Activated CD4-positive, CD25-positive, alpha-beta regulatory T cell treated with anti-CD3 and anti-CD28 coated beads, Interleukin-2, amount 50 U/mL, for 72 hours (primary cell): ENCODE results near the gene SH3BP2.
A peak's percentile ranks its signal among the peaks of the same experiment; 100 is the strongest.

ENCODE experiments used
- DNase-seq: peaks from one replicate; pipeline ENCODE4 v3.0.0; 2021

The SH3BP2 gene

DNA sequence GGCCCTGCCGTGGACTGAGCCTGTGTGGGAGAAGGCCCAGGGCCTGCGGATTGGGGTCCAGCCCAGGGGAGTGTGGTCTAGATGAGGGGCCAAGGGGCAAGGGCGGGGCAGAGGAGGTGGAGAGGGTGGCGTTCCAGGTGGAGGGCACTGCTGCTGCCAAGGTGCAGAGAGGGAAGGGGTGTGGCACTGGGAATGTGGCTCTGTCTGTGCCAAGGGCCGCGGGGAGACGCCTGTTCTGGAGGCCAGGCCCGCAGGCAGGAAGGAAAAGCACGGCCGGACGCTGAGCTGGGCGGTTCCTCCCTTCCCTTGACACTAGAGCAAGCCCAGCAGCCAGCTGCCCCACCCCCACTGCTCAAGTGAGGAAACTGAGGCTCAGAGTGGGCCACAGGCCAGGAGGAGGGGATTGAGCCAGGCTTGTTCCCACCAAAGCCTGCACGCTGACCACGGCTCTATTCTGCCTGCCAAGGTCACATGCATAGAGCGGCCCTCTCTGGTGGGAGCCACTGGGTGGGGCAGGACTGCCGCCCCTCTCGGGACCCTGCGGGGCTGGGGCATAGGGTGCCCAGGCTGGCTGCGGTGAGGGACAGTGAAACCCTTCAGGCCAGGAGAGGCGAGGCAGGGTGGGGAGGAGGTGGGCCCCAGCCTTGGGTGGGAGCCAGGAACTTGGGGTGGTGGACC lies 13.0 kb downstream of the SH3BP2 start:
- no peak for DNase-seq

GRCh38 chr4:2806390-2807355 lies 13.8 kb downstream of the SH3BP2 start:
- no peak for DNase-seq

GRCh38 chr4:2807571-2807970 lies 14.7 kb downstream of the SH3BP2 start:
- no peak for DNase-seq

DNA sequence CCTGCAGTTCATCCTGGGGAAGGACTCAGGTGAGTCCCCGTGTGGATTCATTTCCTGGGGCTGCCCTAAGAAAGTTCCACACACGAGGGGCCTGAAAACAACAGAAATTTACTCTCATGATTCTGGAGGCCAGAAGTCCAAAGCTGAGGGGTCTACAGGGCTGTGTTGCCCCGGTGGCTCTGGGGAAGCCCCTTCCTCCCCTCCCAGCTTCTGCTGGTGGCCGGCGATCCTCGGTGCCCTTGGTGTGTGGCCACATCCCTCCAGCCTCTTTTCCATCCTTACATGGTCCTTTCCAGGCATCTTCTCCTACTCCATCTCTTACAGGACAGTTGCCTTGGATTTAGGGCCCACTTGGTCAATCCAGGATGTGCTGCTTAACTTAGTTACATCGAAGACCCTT lies 15.1 kb downstream of the SH3BP2 start:
- DNase-seq, result no peak

- DNase-seq, result no peak
Observed at GRCh38 chr4:2809610-2810180, 16.8 kb downstream of the SH3BP2 start.

- DNase-seq, result no peak
Observed at GRCh38 chr4:2810388-2810787, 17.5 kb downstream of the SH3BP2 start.

- peak; percentile 59 for DNase-seq
Observed at GRCh38 chr4:2811830-2812611, 19.1 kb downstream of the SH3BP2 start.

DNA sequence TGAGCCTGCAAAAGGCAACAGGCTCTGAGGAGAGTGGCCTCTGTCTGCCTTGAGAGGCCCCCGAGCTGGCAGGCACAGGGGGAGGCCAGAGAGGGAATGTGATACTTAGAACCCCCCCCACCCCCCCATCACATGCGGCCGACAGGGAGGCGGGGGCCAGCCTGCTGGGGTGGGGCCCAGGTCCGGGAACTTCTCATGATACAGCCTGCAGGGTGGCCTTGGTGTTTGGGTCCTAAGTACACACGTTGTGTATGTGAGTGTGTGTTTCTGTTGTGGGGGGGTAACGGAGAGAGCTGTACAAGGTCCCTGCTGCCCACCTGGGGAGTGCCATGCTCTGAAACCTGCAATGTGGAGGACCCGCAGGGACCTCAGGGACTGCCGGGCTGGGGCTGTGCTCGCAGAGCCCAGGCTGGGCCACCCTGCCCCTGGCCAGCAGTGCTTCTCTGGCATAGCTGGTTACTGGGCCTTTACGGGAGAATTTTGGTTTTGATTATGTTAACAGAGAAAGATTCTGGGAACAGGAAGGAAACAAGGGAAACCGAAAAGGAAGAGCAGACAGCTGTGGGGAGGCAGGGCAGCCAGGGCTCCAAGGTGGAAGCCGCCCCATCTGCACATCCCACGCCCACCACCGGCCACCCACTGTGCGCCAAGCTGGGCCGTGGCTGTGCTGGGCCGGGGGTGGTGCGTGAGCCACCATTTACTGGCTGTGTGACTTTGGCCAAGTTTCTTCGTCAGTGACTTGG lies 19.9 kb downstream of the SH3BP2 start:
- DNase-seq, result no peak

DNA sequence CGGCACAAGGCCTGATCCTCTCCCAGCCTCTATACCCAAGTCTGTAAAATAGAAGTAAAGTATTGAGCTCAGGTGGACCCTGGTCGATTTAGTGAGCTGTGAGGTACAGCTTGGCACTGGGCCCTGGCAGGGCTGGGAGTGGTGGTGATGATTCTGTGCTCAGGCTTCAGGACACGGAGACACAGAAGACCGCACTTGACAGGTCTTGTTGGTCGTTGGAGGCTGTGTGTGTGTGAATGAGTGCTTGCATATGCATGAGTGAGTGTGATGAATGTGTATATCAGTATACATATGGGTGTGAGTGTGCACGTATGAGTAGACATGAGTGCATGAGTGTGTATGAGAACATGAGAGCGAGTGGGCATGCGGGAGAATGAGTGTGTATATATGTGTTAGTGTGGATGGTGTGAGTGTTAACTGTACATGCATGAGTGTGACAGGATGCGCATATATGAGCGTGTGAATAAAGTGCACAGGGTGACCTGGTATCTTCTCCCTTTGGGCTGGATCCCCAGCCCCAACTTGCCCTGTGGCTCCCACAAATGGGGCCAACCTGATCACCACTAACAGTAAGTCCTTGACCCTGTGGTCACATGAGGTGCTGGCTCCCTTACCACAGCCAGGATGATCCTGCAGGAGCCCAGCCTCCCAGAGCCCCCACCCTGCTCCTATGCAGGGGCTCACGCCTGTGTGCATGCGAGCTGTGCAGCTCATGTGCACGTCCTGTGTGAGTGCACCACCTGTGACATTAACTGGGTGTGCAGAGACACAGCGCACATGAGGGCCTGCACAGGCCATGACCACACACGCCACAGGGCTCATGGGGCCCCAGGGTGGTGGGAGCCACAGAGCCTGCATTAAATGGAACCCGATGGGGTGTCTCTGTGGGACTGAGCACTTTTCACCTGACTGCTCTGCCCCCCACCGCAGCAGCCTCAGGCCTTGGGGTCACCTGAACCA lies 20.8 kb downstream of the SH3BP2 start:
- DNase-seq, result no peak

DNA sequence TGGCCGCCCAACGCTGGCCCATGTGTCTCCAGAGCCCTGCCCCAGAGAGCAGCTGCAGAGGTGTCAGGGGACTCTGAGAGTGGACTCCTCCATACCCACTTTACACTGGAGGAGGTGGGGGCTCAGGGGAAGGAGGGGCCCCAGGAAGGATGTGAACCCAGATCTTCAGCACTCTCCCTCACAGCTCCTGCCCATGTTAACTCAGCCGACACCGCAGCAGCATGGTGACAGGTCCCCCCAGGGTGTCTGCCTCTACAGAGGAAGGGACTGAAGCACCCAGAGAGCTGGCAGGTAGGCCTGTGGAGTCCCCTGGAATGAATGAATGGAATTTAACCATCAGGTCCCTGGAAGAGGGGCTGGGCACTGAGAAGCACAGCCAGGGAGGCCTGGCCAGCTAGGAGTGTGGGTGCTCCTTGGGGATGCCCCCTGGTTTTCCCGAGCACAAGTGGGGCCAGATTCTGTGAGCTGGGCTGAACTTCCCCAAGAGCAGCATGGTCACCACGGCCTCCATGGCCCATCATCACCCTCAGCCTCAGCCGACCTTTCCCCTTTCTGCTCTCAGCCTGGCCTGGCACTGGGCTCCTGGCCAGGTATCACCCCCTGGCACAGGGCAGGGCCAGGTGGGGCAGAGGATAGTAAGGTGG lies 21.9 kb downstream of the SH3BP2 start:
- DNase-seq, result no peak

GRCh38 chr4:2816401-2816954 lies 23.6 kb downstream of the SH3BP2 start:
- DNase-seq, result no peak

DNA sequence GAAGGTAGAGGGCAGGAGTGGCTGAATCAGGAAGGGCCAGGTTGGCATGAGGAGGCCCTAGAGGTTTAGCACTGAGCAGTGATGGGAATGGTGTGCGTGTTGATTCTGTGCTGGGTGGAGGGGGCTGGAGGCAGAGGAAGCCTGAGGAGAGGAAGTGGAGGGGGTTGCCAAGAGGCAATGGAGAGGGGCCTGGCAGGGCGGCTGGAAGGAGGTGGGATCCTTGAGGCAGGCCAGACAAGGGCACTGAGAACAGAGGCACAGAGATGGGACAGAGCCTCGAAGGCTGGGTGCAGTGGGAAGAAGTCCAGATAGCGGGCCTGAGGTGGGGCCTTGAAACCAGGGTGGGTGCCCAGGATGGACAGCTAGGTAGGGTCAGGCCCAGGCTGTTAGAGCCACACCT lies 24.3 kb downstream of the SH3BP2 start:
- DNase-seq, result no peak

DNA sequence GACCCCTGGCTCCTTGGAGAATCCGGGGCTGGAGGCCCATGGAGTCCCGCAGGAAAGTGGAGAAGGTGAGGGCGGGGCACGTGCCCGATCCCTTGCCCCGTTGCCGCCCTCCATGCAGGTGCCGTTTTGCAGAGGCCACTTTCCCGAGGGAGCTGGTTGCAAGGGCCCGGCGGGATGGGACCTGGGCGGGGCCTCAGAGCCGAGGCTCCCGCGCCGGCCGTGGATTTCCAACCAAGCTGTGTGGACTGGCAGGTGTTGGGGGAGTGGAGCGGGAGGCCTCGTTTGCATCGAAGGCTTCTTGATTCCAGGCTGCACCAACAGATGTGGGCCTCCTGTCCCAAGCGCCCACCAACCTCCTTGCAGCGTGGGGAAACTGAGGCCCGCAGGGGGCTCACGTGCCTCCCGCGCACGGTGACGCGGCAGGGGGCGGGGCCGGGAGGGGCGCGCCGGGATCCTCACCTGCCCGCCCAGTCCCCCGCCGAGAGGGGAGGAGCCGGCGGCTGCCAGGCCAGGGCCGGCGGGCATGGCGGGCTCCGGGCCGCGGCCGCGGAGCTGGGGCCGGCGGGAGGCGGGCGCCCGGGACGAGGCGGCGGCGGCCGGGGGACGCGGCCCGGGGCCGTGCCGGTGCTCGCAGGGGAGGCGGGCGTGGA lies 24.9 kb downstream of the SH3BP2 start:
- no peak for DNase-seq

GRCh38 chr4:2818351-2818939 lies 25.6 kb downstream of the SH3BP2 start:
- no peak for DNase-seq

DNA sequence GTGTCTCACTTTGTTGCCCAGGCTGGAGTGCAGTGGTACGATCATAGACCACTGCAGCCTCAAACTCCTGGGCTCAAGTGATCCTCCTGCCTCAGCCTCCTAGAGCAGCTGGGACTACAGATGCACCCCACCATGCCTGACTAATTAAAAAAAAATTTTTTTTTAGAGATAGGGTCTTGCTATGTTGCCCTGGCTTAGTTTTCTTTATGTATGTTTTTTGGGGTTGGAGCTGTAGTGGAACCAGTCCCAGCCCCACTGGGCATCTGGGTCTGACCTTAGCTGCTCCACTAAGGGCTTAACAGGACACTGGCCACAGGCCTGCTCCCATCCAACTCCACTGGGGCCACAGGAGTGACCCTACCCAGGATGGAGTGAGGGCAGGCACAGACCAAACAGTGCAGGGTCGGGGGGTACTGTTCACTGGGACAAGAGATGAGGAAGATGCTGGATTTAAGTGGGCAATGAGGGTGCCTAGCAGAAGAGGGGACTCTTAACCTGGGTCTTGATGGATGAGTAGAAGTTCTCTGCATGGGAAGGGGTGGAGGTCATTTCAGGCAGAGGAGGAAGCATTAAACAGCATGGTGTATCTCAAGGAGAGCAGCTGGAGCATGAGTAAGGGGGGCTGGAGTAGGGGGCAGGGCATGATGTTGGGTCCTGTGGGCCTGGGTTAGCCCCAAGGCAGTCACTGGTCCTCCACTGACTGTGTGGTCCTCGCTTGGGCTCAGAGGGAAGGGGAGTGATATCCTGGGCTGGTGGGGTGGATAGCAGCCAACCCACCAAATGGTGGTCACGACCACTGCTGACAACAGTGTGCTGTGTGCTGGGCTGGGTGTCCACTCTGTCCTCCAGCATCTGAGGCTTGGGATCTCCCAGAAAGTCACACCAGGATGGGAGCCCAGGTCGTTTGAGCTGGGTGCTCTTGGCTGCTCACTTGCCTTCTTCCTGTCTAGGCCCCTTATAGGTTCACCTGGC lies 26.6 kb downstream of the SH3BP2 start:
- DNase-seq, result no peak

DNA sequence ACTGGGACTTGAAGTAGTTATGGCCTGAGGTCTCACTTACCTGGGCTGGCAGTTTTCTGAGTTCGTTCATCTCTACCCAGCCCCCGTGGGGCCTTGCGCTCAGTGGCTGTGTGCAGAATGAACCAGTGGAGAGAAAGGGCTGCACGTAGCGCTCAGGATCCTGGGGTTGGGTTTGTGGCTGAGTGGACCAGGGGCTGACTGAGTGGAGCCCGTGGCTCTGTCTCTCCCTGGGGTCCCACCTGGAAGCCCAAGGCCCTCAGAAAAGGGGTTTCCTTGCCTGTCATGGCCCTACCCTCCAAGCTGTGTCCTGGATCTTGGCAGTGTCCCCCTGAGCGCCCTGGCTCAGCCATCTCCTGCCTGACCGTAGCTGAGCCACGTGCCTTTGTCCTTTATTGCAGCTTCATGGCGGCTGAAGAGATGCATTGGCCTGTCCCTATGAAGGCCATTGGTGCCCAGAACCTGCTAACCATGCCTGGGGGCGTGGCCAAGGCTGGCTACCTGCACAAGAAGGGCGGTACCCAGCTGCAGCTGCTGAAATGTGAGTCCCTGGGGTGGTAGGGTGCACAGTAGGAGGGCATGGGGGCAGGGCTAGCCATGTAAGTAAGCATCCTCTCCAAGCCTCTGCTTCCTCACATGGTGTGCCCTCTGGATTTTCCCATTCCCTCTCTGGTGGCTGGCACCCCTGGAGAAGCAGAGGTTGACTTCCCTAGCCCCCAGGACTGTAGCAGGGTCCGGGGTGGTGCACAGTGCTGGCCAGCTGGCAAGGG lies 27.5 kb downstream of the SH3BP2 start:
- DNase-seq, result no peak
